GM23338 (cell line): ENCODE measurements around the gene WWOX. TPM values are rescaled to one million over a fixed set of nuclear protein-coding genes. Genes with fewer than 3 reads are reported as not detected.

Source experiments
- ATAC-seq: fragments of 200-7000 bp; cut with Tn5 transposase; 3 replicates; pipeline ENCODE4 v1.9.1; 2020
- DNase-seq: peaks from one replicate; pipeline ENCODE4 v3.0.0-alpha.2; 2015; ENCODE audit warnings: low spot score
- H2AFZ ChIP-seq: fragments of 200-600 bp; sonication (generic); 2 replicates; pipeline ENCODE4 v1.8.0; 2016; ENCODE audit warnings: antibody characterized with exemption, mild to moderate bottlenecking, moderate library complexity
- H3F3A ChIP-seq: fragments of 200-600 bp; sonication (generic); replicated peaks from 2 replicates; pipeline ENCODE4 v1.8.0; 2017; ENCODE audit warnings: antibody characterized with exemption, mixed run types, low read depth
- H3K27ac ChIP-seq: fragments of 200-600 bp; sonication (generic); 2 replicates; pipeline ENCODE4 v1.6.1; 2016; ENCODE audit warnings: low read depth
- H3K27me3 ChIP-seq: fragments of 200-600 bp; sonication (generic); 2 replicates; pipeline ENCODE4 v1.8.0; 2016; ENCODE audit warnings: mild to moderate bottlenecking, mixed run types, moderate library complexity; ENCODE audit not compliant: insufficient read depth
- H3K36me3 ChIP-seq: fragments of 200-600 bp; sonication (generic); 2 replicates; pipeline ENCODE4 v1.8.0; 2016; ENCODE audit warnings: mild to moderate bottlenecking; ENCODE audit not compliant: insufficient read depth
- H3K4me1 ChIP-seq: fragments of 200-600 bp; sonication (generic); 2 replicates; pipeline ENCODE4 v1.8.0; 2016; ENCODE audit warnings: mild to moderate bottlenecking, moderate library complexity; ENCODE audit not compliant: insufficient read depth
- H3K4me2 ChIP-seq: fragments of 200-600 bp; sonication (generic); 2 replicates; pipeline ENCODE4 v1.7.1; 2017; ENCODE audit warnings: mixed run types
- H3K4me3 ChIP-seq: fragments of 200-600 bp; sonication (generic); 2 replicates; pipeline ENCODE4 v1.6.1; 2016; ENCODE audit warnings: mixed run types
- H3K79me2 ChIP-seq: fragments of 200-600 bp; sonication (generic); replicated peaks from 2 replicates; pipeline ENCODE4 v1.8.0; 2017; ENCODE audit warnings: mild to moderate bottlenecking; ENCODE audit not compliant: insufficient read depth
- H3K9me2 ChIP-seq: fragments of 200-600 bp; sonication (generic); 2 replicates; pipeline ENCODE4 v1.8.0; 2017; ENCODE audit not compliant: insufficient read depth
- H4K20me1 ChIP-seq: fragments of 200-600 bp; sonication (generic); replicated peaks from 2 replicates; pipeline ENCODE4 v1.8.0; 2017; ENCODE audit warnings: mild to moderate bottlenecking; ENCODE audit not compliant: insufficient read depth
- H3K27ac Mint-ChIP-seq: 2 replicates; pipeline ENCODE4 v1.8.0; 2020; ENCODE audit warnings: inconsistent platforms, mild to moderate bottlenecking, moderate library complexity, mixed read lengths
- H3K27me3 Mint-ChIP-seq: 3 replicates; pipeline ENCODE4 v1.8.0; 2022; ENCODE audit warnings: low read depth, mild to moderate bottlenecking, moderate library complexity, mixed read lengths, inconsistent platforms; ENCODE audit not compliant: insufficient read depth, poor library complexity
- H3K36me3 Mint-ChIP-seq: 3 replicates; pipeline ENCODE4 v1.8.0; 2021; ENCODE audit warnings: low read depth, mild to moderate bottlenecking, inconsistent platforms, moderate library complexity, mixed read lengths
- H3K4me1 Mint-ChIP-seq: 3 replicates; pipeline ENCODE4 v1.8.0; 2020; ENCODE audit warnings: mild to moderate bottlenecking, inconsistent platforms, mixed read lengths
- H3K4me3 Mint-ChIP-seq: 3 replicates; pipeline ENCODE4 v1.8.0; 2021; ENCODE audit warnings: moderate library complexity, mild to moderate bottlenecking, inconsistent platforms, mixed read lengths
- H3K9me3 Mint-ChIP-seq: 3 replicates; pipeline ENCODE4 v1.8.0; 2020; ENCODE audit warnings: moderate library complexity, mild to moderate bottlenecking, inconsistent platforms, mixed read lengths
- JUNB ChIP-seq: IDR thresholded peaks from one replicate; pipeline ENCODE4 v1.6.1; 2016; ENCODE audit warnings: antibody characterized with exemption; ENCODE audit not compliant: unreplicated experiment
- NANOG ChIP-seq: IDR thresholded peaks from 2 replicates; pipeline ENCODE4 v1.6.1; 2016; ENCODE audit warnings: antibody characterized with exemption, borderline replicate concordance
- ZNF114 ChIP-seq: fragments of 250-450 bp; sonication (Bioruptor Pico); IDR thresholded peaks from 2 replicates; pipeline ENCODE4 v1.5.0; 2020; ENCODE audit warnings: mild to moderate bottlenecking, moderate library complexity
- ZNF331 ChIP-seq: fragments of 250-450 bp; sonication (Bioruptor Pico); IDR thresholded peaks from 2 replicates; pipeline ENCODE4 v1.5.0; 2020; ENCODE audit warnings: low read depth, mild to moderate bottlenecking, moderate library complexity
- polyA plus RNA-seq: library from polyadenylated mRNA; unstranded; fragments of >200 nt; fragmentation: Nextera tagmentation; extraction: Ambion mirVana; gene quantifications from 2 replicates; pipeline ENCODE4 v1.2.1, GENCODE V29; 2016
- total RNA-seq: library from RNA; depleted of rRNA; stranded (reverse); fragments of >200 nt; shearing (Covaris generic); gene quantifications from 2 replicates; pipeline ENCODE4 v1.2.3, GENCODE V29; 2014
- TF ChIP-seq, protein P1 (sequence below): IDR thresholded peaks from 2 replicates; pipeline ENCODE4 v1.6.1; 2016; ENCODE audit warnings: antibody characterized with exemption
- TF ChIP-seq, protein P2 (sequence below): fragments of 250-450 bp; sonication (Bioruptor Pico); IDR thresholded peaks from 2 replicates; pipeline ENCODE4 v1.5.0; 2020; ENCODE audit warnings: mild to moderate bottlenecking, moderate library complexity

The WWOX gene
- total and polyA plus RNA-seq, 2 experiments from 2014 or later = 10.0 to 19.3 TPM

DNA sequence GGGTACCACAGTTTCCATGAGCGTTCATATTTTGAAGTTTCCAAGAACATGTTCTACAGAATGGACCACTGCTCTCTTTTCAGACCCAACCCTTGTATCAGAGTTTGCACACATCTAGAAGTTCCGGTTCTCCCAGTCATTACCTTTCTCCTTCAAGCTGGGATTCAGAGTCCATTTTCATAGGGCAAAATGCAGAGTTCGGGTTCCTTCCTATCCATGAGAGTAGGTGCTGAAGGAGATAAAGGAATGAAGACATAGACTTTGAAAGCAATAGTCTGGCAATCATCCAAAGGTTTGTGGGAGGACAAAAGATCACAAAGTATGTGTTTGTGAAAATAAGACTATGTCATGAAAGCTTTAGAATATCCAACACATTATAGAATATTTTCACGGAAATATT, 801.5 kb downstream of the WWOX start:
- Mint-ChIP-seq H3K27me3 (no peaks in the 10 kb centered on the region), H3K9me3 (no peaks in the 10 kb centered on the region), H3K36me3 (no peaks in the 10 kb centered on the region), H3K4me3 (no peak overlapping the region), H3K4me1 (peaks cover 20% of the 10 kb centered on the region), H3K27ac (no peak overlapping the region)
- DNase-seq (no peak), ATAC-seq (no peak)
- peaks cover 6% of the 10 kb centered on the region; the same call in 1 of the 2 replicates for H3K4me1 ChIP-seq
- no peaks in the 10 kb centered on the region for H3K36me3 ChIP-seq
- no peak overlapping the region for H2AFZ ChIP-seq
- no peaks in the 10 kb centered on the region for H3K27me3 ChIP-seq
- no peak overlapping the region for H3K27ac ChIP-seq
- peaks cover 17% of the 10 kb centered on the region for H3K9me2 ChIP-seq
- H3K4me2 ChIP-seq = no peak overlapping the region
- TF ChIP-seq, protein P1, sequence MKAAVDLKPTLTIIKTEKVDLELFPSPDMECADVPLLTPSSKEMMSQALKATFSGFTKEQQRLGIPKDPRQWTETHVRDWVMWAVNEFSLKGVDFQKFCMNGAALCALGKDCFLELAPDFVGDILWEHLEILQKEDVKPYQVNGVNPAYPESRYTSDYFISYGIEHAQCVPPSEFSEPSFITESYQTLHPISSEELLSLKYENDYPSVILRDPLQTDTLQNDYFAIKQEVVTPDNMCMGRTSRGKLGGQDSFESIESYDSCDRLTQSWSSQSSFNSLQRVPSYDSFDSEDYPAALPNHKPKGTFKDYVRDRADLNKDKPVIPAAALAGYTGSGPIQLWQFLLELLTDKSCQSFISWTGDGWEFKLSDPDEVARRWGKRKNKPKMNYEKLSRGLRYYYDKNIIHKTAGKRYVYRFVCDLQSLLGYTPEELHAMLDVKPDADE = no peak
- TF ChIP-seq ZNF331 = no peak
- no peak for TF ChIP-seq NANOG
- TF ChIP-seq, protein P2, sequence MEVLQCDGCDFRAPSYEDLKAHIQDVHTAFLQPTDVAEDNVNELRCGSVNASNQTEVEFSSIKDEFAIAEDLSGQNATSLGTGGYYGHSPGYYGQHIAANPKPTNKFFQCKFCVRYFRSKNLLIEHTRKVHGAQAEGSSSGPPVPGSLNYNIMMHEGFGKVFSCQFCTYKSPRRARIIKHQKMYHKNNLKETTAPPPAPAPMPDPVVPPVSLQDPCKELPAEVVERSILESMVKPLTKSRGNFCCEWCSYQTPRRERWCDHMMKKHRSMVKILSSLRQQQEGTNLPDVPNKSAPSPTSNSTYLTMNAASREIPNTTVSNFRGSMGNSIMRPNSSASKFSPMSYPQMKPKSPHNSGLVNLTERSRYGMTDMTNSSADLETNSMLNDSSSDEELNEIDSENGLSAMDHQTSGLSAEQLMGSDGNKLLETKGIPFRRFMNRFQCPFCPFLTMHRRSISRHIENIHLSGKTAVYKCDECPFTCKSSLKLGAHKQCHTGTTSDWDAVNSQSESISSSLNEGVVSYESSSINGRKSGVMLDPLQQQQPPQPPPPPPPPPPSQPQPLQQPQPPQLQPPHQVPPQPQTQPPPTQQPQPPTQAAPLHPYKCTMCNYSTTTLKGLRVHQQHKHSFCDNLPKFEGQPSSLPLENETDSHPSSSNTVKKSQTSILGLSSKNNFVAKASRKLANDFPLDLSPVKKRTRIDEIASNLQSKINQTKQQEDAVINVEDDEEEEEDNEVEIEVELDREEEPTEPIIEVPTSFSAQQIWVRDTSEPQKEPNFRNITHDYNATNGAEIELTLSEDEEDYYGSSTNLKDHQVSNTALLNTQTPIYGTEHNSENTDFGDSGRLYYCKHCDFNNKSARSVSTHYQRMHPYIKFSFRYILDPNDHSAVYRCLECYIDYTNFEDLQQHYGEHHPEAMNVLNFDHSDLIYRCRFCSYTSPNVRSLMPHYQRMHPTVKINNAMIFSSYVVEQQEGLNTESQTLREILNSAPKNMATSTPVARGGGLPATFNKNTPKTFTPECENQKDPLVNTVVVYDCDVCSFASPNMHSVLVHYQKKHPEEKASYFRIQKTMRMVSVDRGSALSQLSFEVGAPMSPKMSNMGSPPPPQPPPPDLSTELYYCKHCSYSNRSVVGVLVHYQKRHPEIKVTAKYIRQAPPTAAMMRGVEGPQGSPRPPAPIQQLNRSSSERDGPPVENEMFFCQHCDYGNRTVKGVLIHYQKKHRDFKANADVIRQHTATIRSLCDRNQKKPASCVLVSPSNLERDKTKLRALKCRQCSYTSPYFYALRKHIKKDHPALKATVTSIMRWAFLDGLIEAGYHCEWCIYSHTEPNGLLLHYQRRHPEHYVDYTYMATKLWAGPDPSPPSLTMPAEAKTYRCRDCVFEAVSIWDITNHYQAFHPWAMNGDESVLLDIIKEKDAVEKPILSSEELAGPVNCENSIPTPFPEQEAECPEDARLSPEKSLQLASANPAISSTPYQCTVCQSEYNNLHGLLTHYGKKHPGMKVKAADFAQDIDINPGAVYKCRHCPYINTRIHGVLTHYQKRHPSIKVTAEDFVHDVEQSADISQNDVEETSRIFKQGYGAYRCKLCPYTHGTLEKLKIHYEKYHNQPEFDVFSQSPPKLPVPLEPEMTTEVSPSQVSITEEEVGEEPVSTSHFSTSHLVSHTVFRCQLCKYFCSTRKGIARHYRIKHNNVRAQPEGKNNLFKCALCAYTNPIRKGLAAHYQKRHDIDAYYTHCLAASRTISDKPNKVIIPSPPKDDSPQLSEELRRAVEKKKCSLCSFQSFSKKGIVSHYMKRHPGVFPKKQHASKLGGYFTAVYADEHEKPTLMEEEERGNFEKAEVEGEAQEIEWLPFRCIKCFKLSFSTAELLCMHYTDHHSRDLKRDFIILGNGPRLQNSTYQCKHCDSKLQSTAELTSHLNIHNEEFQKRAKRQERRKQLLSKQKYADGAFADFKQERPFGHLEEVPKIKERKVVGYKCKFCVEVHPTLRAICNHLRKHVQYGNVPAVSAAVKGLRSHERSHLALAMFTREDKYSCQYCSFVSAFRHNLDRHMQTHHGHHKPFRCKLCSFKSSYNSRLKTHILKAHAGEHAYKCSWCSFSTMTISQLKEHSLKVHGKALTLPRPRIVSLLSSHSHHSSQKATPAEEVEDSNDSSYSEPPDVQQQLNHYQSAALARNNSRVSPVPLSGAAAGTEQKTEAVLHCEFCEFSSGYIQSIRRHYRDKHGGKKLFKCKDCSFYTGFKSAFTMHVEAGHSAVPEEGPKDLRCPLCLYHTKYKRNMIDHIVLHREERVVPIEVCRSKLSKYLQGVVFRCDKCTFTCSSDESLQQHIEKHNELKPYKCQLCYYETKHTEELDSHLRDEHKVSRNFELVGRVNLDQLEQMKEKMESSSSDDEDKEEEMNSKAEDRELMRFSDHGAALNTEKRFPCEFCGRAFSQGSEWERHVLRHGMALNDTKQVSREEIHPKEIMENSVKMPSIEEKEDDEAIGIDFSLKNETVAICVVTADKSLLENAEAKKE (CRISPR knock-in tag) = no peak
- TF ChIP-seq ZNF114 (CRISPR knock-in tag) = no peak
- no peak for TF ChIP-seq JUNB
- H4K20me1 ChIP-seq = no peaks in the 10 kb centered on the region
- no peaks in the 10 kb centered on the region for H3F3A ChIP-seq
- H3K4me3 ChIP-seq = no peak overlapping the region
- no peaks in the 10 kb centered on the region for H3K79me2 ChIP-seq
